Measurements from ENCODE around the gene FBN2. TPM values are rescaled to one million over a fixed set of nuclear protein-coding genes. Genes with fewer than 3 reads are reported as not detected.

Gene FBN2
- total and polyA plus RNA-seq, 2 of the 4 experiments (the other 2 are of a cell fraction), result 26.7 to 69.0 TPM

DNA sequence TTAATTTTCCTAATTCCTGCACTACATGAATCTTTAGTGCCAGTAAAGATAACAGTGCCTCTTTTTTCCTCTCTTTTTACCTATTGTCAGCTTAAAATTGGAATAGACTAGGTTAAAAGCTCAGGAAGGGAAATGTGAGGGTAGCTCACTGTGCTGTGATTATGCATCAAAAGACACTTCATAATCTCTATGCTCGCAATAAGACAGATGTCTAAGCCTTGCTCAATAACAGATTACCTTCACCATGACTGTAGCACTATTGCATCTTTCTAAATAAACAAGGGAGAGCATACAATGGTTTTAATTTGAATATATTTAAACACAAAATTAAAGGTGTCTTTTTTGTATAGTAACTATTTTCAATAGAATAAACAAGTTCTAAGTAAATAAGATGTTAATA lies 130.1 kb downstream of the FBN2 start:
- Histone ChIP-seq H3K14ac (replicated peaks; ENCODE audit: low read depth, low read length) (no peak overlapping the region), H3K4ac (ENCODE audit: low read depth, low read length) (no peak overlapping the region), H3K4me2 (ENCODE audit: low read depth, low read length) (no peak overlapping the region), H2BK5ac (ENCODE audit: low read depth, low read length, poor library complexity, severe bottlenecking) (no peak overlapping the region), H2AK9ac (replicated peaks; ENCODE audit: low read depth, low read length, poor library complexity) (no peak overlapping the region), H2AK5ac (ENCODE audit: low read depth, low read length) (no peak overlapping the region), H2BK15ac (ENCODE audit: low read depth, low read length) (no peak overlapping the region), H3K79me1 (ENCODE audit: low read depth in 1 of 2, low read length in 2 of 2) (peaks cover 0 to 7% of the 10 kb centered on the region in 2 experiments; a peak in 3 of 4 replicates), H3K56ac (ENCODE audit: extremely low read depth, insufficient read depth, low read length) (no peak overlapping the region), H4K5ac (ENCODE audit: low read depth, low read length) (no peak overlapping the region), H3K9me3 (ENCODE audit: control insufficient read depth, insufficient read depth, low read length) (no peaks in the 10 kb centered on the region), H2AFZ (replicated peaks; ENCODE audit: low read length, poor library complexity) (no peak overlapping the region), H4K20me1 (ENCODE audit: insufficient read depth, low read length) (peaks cover 6% of the 10 kb centered on the region; the same call in 1 of the 2 replicates), H3K27ac (ENCODE audit: insufficient read depth, low read length) (no peak overlapping the region), H2BK20ac (ENCODE audit: low read depth, low read length) (no peak overlapping the region), H4K91ac (ENCODE audit: insufficient read depth, low read depth, low read length) (no peak overlapping the region), H3K4me1 (ENCODE audit: control insufficient read depth, insufficient read depth, low read length) (peaks cover 3% of the 10 kb centered on the region), H3K9ac (ENCODE audit: low read depth, low read length) (no peak overlapping the region), H3K36me3 (ENCODE audit: control insufficient read depth, insufficient read depth, low read length) (peaks cover 16% of the 10 kb centered on the region), H3K23ac (ENCODE audit: low read depth, low read length) (no peak overlapping the region), H2BK120ac (ENCODE audit: low read depth, low read length) (no peak overlapping the region; the same call in 1 of the 2 replicates), H3K18ac (ENCODE audit: low read depth, low read length) (no peak overlapping the region), H3K27me3 (ENCODE audit: control insufficient read depth, insufficient read depth, low read length) (no peaks in the 10 kb centered on the region), H3K9me1 (ENCODE audit: insufficient read depth, low read length) (peaks cover 11% of the 10 kb centered on the region; the same call in 1 of the 2 replicates), H4K8ac (ENCODE audit: low read depth in 2 of 2, low read length in 2 of 2) (0 out of 4 replicates have a peak overlapping the region, but pooled peaks of 1 of the 2 experiments have one; percentile 16), H3K4me3 (ENCODE audit: insufficient read depth, low read depth, low read length) (no peak overlapping the region)
- intact Hi-C loops (cut with micrococcal nuclease) (no loop called here), dilution Hi-C loops (cut with HindIII; ENCODE audit: low sequenced_read_pairs, unreplicated experiment) (no loop called here), in situ Hi-C loops (cut with MboI; ENCODE audit: low sequenced_read_pairs) (no loop called here)
- WGBS, 2 experiments (ENCODE audit: extremely low coverage in 2 of 2, insufficient read length in 1 of 2), result no CpG with 5 or more reads among the region's 1 CpG
- DNase-seq (no peak), ATAC-seq (ENCODE audit: low read depth) (no peak)
- ChIA-PET POLR2A (ENCODE audit: unreplicated experiment) (no interaction called here), CTCF (no interaction called here)
- no TSS peak for BruUV-seq (replicated peaks)
- TF ChIP-seq CEBPB (IDR thresholded peaks at IDR 0.05; ENCODE audit: low read depth, low read length) (peak; percentile 48; the same call in 1 of the 2 replicates), POLR2A (IDR thresholded peaks at IDR 0.05; ENCODE audit: low read depth, low read length) (no peak)
